ENCODE data around the gene PDE4DIP. TPM values are rescaled to one million over a fixed set of nuclear protein-coding genes. Genes with fewer than 3 reads are reported as not detected.
"Not testable (repeated sequence)": the region's sequence is repeated elsewhere in the genome, so short reads cannot be mapped to it uniquely, and the experiment has no call there.

The PDE4DIP gene
- total and polyA plus RNA-seq, 3 donors from 2014 or later, result 29.8 to 48.7 (median 32.4) TPM

- H3K27me3 ChIP-seq; H3K4me1 ChIP-seq; DNase-seq; H3K27ac ChIP-seq; intact Hi-C loops (cut with DNase I; ENCODE audit: low total_unique reads); H3K36me3 ChIP-seq (ENCODE audit: low read depth, missing control alignments); H3K9me3 ChIP-seq; H3K4me3 ChIP-seq: not testable (repeated sequence)
- WGBS, 2 donors, result no CpG with 5 or more reads among the region's 3 CpGs
Observed at GRCh38 chr1:148942906-148943305, 98.7 kb downstream of the PDE4DIP start.

- DNase-seq; H3K4me1 ChIP-seq; intact Hi-C loops (cut with DNase I; ENCODE audit: low total_unique reads); H3K9me3 ChIP-seq; H3K27me3 ChIP-seq; H3K36me3 ChIP-seq (ENCODE audit: low read depth, missing control alignments); H3K27ac ChIP-seq; H3K4me3 ChIP-seq: not testable (repeated sequence)
- WGBS, 2 donors, result no CpG with 5 or more reads among the region's 1 CpG
Observed at GRCh38 chr1:148945130-148945529, 100.9 kb downstream of the PDE4DIP start.

- H3K27me3 ChIP-seq; H3K9me3 ChIP-seq; H3K36me3 ChIP-seq (ENCODE audit: low read depth, missing control alignments); H3K27ac ChIP-seq; intact Hi-C loops (cut with DNase I; ENCODE audit: low total_unique reads); DNase-seq; H3K4me1 ChIP-seq; H3K4me3 ChIP-seq: not testable (repeated sequence)
- WGBS, 2 donors, result 88 to 92% methylated on average over 4 of the region's 4 CpGs
Observed at GRCh38 chr1:148948768-148949167, 104.5 kb downstream of the PDE4DIP start.

- H3K27me3 ChIP-seq; H3K36me3 ChIP-seq (ENCODE audit: low read depth, missing control alignments); H3K4me1 ChIP-seq; intact Hi-C loops (cut with DNase I; ENCODE audit: low total_unique reads); H3K9me3 ChIP-seq: not testable (repeated sequence)
- 1 to 6% methylated on average over 9 to 11 of the region's 44 CpGs for WGBS, 2 donors
- Histone ChIP-seq H3K27ac (peak overlapping the region; percentile 44 to 68), H3K4me3 (peak overlapping the region; percentile 49 to 69)
- DNase-seq, result peak; percentile 75
Observed at GRCh38 chr1:148951336-148952227, 107.4 kb downstream of the PDE4DIP start.

GRCh38 chr1:148952253-148952937 is 108.2 kb downstream of the PDE4DIP start:
- H3K27me3 ChIP-seq; H3K36me3 ChIP-seq (ENCODE audit: low read depth, missing control alignments); intact Hi-C loops (cut with DNase I; ENCODE audit: low total_unique reads); H3K9me3 ChIP-seq; H3K4me1 ChIP-seq: not testable (repeated sequence)
- peak overlapping the region; percentile 49 to 69 for H3K4me3 ChIP-seq
- no CpG with 5 or more reads among the region's 66 CpGs for WGBS, 2 donors
- H3K27ac ChIP-seq, result peak overlapping the region; percentile 44 to 68
- peak; percentile 77 for DNase-seq

GRCh38 chr1:148952938-148953616 is 108.8 kb downstream of the PDE4DIP start:
- 4 to 7% methylated on average over 13 to 21 of the region's 28 CpGs for WGBS, 2 donors

GRCh38 chr1:148953730-148954129 is 109.5 kb downstream of the PDE4DIP start:
- H3K4me1 ChIP-seq; H3K27ac ChIP-seq; H3K36me3 ChIP-seq (ENCODE audit: low read depth, missing control alignments); intact Hi-C loops (cut with DNase I; ENCODE audit: low total_unique reads); H3K4me3 ChIP-seq; H3K9me3 ChIP-seq; H3K27me3 ChIP-seq; DNase-seq: not testable (repeated sequence)
- WGBS, 2 donors, result 52 to 54% methylated on average over 6 of the region's 7 CpGs

More at GRCh38 chr1:148952938-148953616, 108.8 kb downstream of the PDE4DIP start:
- H3K27ac ChIP-seq; intact Hi-C loops (cut with DNase I; ENCODE audit: low total_unique reads); H3K27me3 ChIP-seq; H3K4me1 ChIP-seq; H3K36me3 ChIP-seq (ENCODE audit: low read depth, missing control alignments); H3K9me3 ChIP-seq: not testable (repeated sequence)
- DNase-seq, result peak; percentile 20
- peak overlapping the region; percentile 6 to 69 for H3K4me3 ChIP-seq

- H3K36me3 ChIP-seq (ENCODE audit: low read depth, missing control alignments); H3K4me1 ChIP-seq; H3K9me3 ChIP-seq; H3K27ac ChIP-seq; intact Hi-C loops (cut with DNase I; ENCODE audit: low total_unique reads); H3K4me3 ChIP-seq; DNase-seq; H3K27me3 ChIP-seq: not testable (repeated sequence)
Observed at GRCh38 chr1:148958343-148958742, 114.1 kb downstream of the PDE4DIP start.

- DNase-seq; H3K9me3 ChIP-seq; H3K27ac ChIP-seq; H3K27me3 ChIP-seq; intact Hi-C loops (cut with DNase I; ENCODE audit: low total_unique reads); H3K4me1 ChIP-seq; H3K4me3 ChIP-seq; H3K36me3 ChIP-seq (ENCODE audit: low read depth, missing control alignments): not testable (repeated sequence)
- WGBS, 2 donors, result 78 to 100% methylated on average over 1 of the region's 4 CpGs
Observed at GRCh38 chr1:148960212-148961000, 116.2 kb downstream of the PDE4DIP start.

- H3K4me3 ChIP-seq; H3K9me3 ChIP-seq; H3K27me3 ChIP-seq; H3K4me1 ChIP-seq; DNase-seq; H3K36me3 ChIP-seq (ENCODE audit: low read depth, missing control alignments); intact Hi-C loops (cut with DNase I; ENCODE audit: low total_unique reads); H3K27ac ChIP-seq: not testable (repeated sequence)
- WGBS, 2 donors, result 71 to 90% methylated on average over 1 to 2 of the region's 6 CpGs
Observed at GRCh38 chr1:148962127-148962857, 118.1 kb downstream of the PDE4DIP start.

GRCh38 chr1:148966084-148966483 is 121.9 kb downstream of the PDE4DIP start:
- DNase-seq; H3K27me3 ChIP-seq; H3K9me3 ChIP-seq; intact Hi-C loops (cut with DNase I; ENCODE audit: low total_unique reads); H3K4me1 ChIP-seq; H3K36me3 ChIP-seq (ENCODE audit: low read depth, missing control alignments); H3K27ac ChIP-seq; H3K4me3 ChIP-seq: not testable (repeated sequence)
- 18 to 60% methylated on average over 1 of the region's 2 CpGs for WGBS, 2 donors
